ENCODE data around the gene CD70. TPM values are rescaled to one million over a fixed set of nuclear protein-coding genes. Genes with fewer than 3 reads are reported as not detected.

Gene CD70
- total and polyA plus RNA-seq, 7 donors, result 0.36 to 1.8 TPM; not detected in 5

DNA sequence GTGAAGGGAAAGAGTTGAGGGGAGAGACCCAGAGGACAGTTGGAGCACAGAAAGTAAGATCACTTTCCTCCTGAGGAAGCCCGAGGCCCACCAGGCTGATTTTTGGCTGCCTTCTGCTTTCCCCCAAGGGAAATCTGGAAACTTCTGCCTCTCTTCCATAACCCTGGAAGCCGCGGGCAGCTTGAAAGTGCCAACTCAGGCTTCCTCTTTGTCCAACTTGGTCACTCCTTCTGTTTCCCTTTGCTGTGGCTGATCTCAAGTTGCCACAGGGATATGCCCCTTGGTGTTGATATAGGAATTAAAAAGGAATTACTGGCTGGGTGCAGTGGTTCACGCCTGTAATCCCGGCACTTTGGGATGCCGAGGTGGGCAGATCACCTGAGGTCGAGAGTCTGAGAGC lies 5.7 kb upstream of the CD70 start:
- intact Hi-C loops (cut with DNase I), result no loop called here
- DNase-seq, result no peak
- WGBS, 2 donors, result 89 to 92% methylated on average over 7 of the region's 7 CpGs
- TF ChIP-seq, protein P1, sequence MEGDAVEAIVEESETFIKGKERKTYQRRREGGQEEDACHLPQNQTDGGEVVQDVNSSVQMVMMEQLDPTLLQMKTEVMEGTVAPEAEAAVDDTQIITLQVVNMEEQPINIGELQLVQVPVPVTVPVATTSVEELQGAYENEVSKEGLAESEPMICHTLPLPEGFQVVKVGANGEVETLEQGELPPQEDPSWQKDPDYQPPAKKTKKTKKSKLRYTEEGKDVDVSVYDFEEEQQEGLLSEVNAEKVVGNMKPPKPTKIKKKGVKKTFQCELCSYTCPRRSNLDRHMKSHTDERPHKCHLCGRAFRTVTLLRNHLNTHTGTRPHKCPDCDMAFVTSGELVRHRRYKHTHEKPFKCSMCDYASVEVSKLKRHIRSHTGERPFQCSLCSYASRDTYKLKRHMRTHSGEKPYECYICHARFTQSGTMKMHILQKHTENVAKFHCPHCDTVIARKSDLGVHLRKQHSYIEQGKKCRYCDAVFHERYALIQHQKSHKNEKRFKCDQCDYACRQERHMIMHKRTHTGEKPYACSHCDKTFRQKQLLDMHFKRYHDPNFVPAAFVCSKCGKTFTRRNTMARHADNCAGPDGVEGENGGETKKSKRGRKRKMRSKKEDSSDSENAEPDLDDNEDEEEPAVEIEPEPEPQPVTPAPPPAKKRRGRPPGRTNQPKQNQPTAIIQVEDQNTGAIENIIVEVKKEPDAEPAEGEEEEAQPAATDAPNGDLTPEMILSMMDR (IDR thresholded peaks at IDR 0.05), result no peak
- TF ChIP-seq POLR2AphosphoS5 (IDR thresholded peaks at IDR 0.05), result no peak
- no peak for TF ChIP-seq POLR2A (IDR thresholded peaks at IDR 0.05)
- TF ChIP-seq EP300 (IDR thresholded peaks at IDR 0.05), result no peak
- Histone ChIP-seq H3K4me3 (no peak overlapping the region), H3K4me1 (no peaks in the 10 kb centered on the region), H3K36me3 (no peaks in the 10 kb centered on the region), H3K27ac (no peak overlapping the region), H3K9me3 (no peaks in the 10 kb centered on the region), H3K27me3 (peaks cover 4 to 36% (median 8%) of the 10 kb centered on the region in 3 donors)

DNA sequence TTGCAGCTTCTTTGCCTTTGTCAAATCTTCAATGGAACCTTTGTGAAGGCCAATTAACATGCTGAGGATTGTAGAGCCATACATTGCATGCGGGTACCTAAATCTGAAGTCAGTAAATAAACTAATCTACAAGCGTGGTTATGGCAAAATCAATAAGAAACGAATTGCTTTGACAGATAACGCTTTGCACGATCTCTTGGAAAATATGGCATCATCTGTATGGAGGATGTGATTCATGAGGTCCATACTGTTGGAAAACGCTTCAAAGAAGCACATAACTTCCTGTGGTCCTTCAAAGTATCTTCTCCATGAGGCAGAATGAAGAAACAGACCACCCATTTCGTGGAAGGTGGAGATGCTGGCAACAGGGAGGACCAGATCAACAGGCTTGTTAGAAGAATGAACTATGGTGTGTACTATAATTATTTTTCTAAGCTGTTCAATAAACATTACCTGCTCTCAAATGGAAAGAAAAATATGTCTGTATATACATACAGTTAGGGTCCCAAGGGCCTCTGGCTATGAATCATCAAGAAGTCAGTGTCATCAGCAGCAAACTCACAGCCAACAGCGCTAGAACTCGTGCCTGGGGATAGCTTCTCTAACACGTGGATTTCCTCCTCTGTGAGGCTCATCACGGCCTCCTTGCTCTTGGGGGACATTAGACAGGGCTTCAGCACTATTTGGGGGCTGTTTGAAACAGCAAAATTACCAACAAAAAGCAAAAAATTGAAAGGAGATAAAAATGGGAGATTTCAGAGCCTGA lies 2.9 kb upstream of the CD70 start:
- Histone ChIP-seq H3K9me3 (no peaks in the 10 kb centered on the region), H3K27ac (no peak overlapping the region), H3K4me3 (no peak overlapping the region), H3K4me1 (peaks cover 0 to 9% (median 4%) of the 10 kb centered on the region in 4 donors), H3K36me3 (no peaks in the 10 kb centered on the region), H3K27me3 (peaks cover 15 to 63% (median 34%) of the 10 kb centered on the region in 3 donors)
- TF ChIP-seq, protein P1 (IDR thresholded peaks at IDR 0.05), result no peak
- TF ChIP-seq POLR2AphosphoS5 (IDR thresholded peaks at IDR 0.05) (no peak), EP300 (IDR thresholded peaks at IDR 0.05) (no peak), POLR2A (IDR thresholded peaks at IDR 0.05) (no peak)
- intact Hi-C loops (cut with DNase I), result no loop called here
- WGBS, 2 donors, result 38 to 61% methylated on average over 11 of the region's 11 CpGs
- no peak for DNase-seq

DNA sequence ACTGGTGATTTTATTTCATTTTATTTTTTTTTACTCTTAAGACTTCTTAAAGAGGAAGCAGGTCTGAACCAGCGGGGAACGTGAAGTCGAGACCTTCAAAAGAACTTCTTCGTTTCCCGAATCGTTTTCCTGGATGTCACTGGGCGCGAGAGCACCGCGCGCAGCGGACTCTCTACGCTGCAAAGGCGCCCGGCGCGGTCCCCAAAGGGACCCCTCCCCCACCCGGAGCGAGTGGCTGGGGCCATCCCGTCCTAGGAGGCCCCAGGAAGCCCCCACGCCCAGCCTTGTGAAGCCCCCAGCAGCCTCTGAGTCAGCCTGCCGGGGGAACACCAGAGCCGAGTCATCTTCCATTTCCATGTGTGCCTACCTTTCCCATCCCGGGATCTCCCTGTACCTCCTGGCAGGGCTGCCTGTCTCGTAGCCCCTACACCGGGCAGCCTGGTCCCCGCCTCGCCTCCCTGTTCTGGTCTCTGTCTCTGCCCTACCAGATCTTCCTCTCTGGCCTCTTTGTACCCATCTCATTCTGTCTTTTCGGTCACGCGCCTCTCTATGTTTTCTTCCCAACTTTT lies 608 bp downstream of the CD70 start:
- WGBS, 2 donors, result 2 to 9% methylated on average over 31 of the region's 31 CpGs
- no peaks in the 10 kb centered on the region for H3K36me3 ChIP-seq
- H3K4me1 ChIP-seq, result peaks cover 0 to 14% (median 4%) of the 10 kb centered on the region in 4 donors
- intact Hi-C loops (cut with DNase I), result no loop called here
- no peak overlapping the region for H3K4me3 ChIP-seq
- TF ChIP-seq POLR2AphosphoS5 (IDR thresholded peaks at IDR 0.05) (no peak), POLR2A (IDR thresholded peaks at IDR 0.05) (no peak), EP300 (IDR thresholded peaks at IDR 0.05) (no peak)
- TF ChIP-seq, protein P1 (IDR thresholded peaks at IDR 0.05), result no peak
- DNase-seq, result no peak
- peak overlapping the region in 1 of 4 donors; percentile 38 for H3K27ac ChIP-seq
- peaks cover 23 to 92% (median 65%) of the 10 kb centered on the region in 3 donors for H3K27me3 ChIP-seq
- no peaks in the 10 kb centered on the region for H3K9me3 ChIP-seq

DNA sequence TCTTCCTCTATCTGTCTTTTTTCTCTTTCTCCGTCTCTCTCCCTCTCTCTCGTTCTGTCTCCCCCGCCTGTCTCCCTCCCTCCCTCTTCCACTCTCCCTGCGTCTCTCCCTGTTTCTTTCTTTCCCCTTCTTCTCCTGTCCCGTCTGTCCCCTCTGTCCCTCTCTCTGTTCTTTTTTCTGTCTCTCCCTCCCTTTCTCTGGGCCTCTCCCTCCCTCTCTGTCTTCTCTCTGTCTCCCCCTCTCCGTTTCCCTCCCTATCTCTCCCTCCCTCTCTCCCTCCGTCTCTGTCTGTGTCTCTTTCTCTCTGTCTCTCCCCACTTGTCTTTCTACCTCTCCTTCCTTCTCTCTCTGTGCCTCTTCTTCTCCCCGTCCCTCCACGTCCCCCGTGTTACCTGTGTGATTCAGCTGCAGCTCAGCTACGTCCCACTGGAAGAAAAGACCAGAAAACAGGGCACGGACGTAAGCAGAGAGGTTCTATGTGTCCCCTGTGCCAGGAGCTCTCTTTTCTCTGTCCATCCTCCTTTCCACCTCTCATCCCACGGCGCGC lies 1.2 kb downstream of the CD70 start:
- H3K4me3 ChIP-seq, result no peak overlapping the region
- H3K36me3 ChIP-seq, result no peaks in the 10 kb centered on the region
- no peak for TF ChIP-seq POLR2A (IDR thresholded peaks at IDR 0.05)
- TF ChIP-seq, protein P1 (IDR thresholded peaks at IDR 0.05), result no peak
- TF ChIP-seq POLR2AphosphoS5 (IDR thresholded peaks at IDR 0.05), result no peak
- no peak for TF ChIP-seq EP300 (IDR thresholded peaks at IDR 0.05)
- intact Hi-C loops (cut with DNase I), result no loop called here
- peaks cover 23 to 95% (median 71%) of the 10 kb centered on the region in 3 donors for H3K27me3 ChIP-seq
- no peaks in the 10 kb centered on the region for H3K9me3 ChIP-seq
- no peak for DNase-seq
- WGBS, 2 donors, result 3 to 10% methylated on average over 16 of the region's 16 CpGs
- H3K27ac ChIP-seq, result peak overlapping the region in 1 of 4 donors; percentile 38
- H3K4me1 ChIP-seq, result peaks cover 0 to 14% (median 4%) of the 10 kb centered on the region in 4 donors
